ENCODE data around the gene PRSS38. TPM values are rescaled to one million over a fixed set of nuclear protein-coding genes. Genes with fewer than 3 reads are reported as not detected.

Gene PRSS38
- total RNA-seq, 1 experiment from 2014 or later, result not detected

DNA sequence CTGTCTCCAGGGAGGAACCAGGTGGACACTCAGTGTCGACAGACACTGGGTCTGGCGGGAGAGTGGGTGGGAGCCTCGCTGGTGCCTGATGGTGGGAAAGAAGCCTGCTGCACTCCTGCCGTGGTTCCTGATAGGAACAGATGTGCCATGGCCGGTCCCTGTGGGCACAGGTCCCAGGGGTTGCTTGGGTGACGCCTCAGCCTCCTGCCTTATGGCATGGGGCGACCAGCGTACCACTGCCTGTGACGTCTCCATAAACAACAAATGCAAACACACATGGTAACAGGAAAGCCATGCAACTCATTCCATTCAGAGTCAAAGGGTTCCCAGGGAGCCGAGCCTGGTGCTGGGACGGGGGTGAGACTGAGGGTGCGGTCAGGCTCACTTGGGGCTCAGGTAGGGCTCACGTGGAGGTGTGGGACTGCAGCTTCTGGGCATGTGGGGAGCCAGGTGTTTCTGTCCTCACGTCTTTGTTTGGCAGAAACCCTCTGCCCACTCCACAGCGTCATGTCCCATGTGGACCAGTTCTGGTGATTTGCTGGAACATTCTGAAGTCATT, 45.5 kb upstream of the PRSS38 start:
- H3K79me2 ChIP-seq (ENCODE audit: insufficient read depth, low read length), result 0 out of 2 replicates have a peak, but pooled peaks cover 3% of the 10 kb centered on the region
- H4K20me1 ChIP-seq (ENCODE audit: insufficient read depth), result no peaks in the 10 kb centered on the region
- ChIA-PET CTCF (no interaction called here), POLR2A (no interaction called here), RAD21 (ENCODE audit: low non-redundant PET in 1 of 2, low total read pairs in 2 of 2, uncharacterized antibody in 2 of 2, unreplicated experiment in 2 of 2) (no interaction called here)
- H3K4me1 ChIP-seq (ENCODE audit: control insufficient read depth in 1 of 2, insufficient read depth in 2 of 2, low read length in 2 of 2), result no peaks in the 10 kb centered on the region
- H3K36me3 ChIP-seq (ENCODE audit: control insufficient read depth in 1 of 2, insufficient read depth in 2 of 2, low read length in 2 of 2), result peaks cover 11 to 17% of the 10 kb centered on the region in 2 experiments; a peak in 3 of 4 replicates
- no peak overlapping the region for H3K9ac ChIP-seq (ENCODE audit: low read length)
- no peaks in the 10 kb centered on the region for H3K9me2 ChIP-seq (ENCODE audit: insufficient read depth)
- DNase-seq (ENCODE audit: low read depth, low spot score), result no peak
- intact Hi-C loops (cut with micrococcal nuclease), result loop anchor here (10.0 kb wide), 1 partner anchor 305 kb away; no protein-coding TSS in a partner anchor
- TF ChIP-seq, protein P1, sequence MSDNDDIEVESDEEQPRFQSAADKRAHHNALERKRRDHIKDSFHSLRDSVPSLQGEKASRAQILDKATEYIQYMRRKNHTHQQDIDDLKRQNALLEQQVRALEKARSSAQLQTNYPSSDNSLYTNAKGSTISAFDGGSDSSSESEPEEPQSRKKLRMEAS (IDR thresholded peaks at IDR 0.05), result no peak
- TF ChIP-seq YY1 (IDR thresholded peaks at IDR 0.05; ENCODE audit: extremely low read depth, insufficient replicate concordance, low read depth, low read length), result no peak
- TF ChIP-seq, protein P2, sequence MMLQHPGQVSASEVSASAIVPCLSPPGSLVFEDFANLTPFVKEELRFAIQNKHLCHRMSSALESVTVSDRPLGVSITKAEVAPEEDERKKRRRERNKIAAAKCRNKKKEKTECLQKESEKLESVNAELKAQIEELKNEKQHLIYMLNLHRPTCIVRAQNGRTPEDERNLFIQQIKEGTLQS (IDR thresholded peaks at IDR 0.05), result no peak
- TF ChIP-seq CBX3 (IDR thresholded peaks at IDR 0.05; ENCODE audit: low read depth), result no peak
- no peak for TF ChIP-seq CEBPB (IDR thresholded peaks at IDR 0.05; ENCODE audit: low read depth)
- no peak for TF ChIP-seq SP1 (IDR thresholded peaks at IDR 0.05; ENCODE audit: low read depth)
- no peak for TF ChIP-seq EGR1 (IDR thresholded peaks at IDR 0.05; ENCODE audit: low read depth)
- no peak for TF ChIP-seq ELF1 (IDR thresholded peaks at IDR 0.05; ENCODE audit: borderline replicate concordance, low read depth)
- no peak for TF ChIP-seq POLR2A (IDR thresholded peaks at IDR 0.05; ENCODE audit: borderline replicate concordance, extremely low read depth, insufficient read depth, insufficient read length)
- no peak for TF ChIP-seq ZNF274 (IDR thresholded peaks at IDR 0.05; ENCODE audit: low read depth, low read length)
- TF ChIP-seq RAD21 (IDR thresholded peaks at IDR 0.05; ENCODE audit: low read depth), result no peak
- TF ChIP-seq EZH2 (IDR thresholded peaks at IDR 0.05), result no peak
- TF ChIP-seq, protein P3, sequence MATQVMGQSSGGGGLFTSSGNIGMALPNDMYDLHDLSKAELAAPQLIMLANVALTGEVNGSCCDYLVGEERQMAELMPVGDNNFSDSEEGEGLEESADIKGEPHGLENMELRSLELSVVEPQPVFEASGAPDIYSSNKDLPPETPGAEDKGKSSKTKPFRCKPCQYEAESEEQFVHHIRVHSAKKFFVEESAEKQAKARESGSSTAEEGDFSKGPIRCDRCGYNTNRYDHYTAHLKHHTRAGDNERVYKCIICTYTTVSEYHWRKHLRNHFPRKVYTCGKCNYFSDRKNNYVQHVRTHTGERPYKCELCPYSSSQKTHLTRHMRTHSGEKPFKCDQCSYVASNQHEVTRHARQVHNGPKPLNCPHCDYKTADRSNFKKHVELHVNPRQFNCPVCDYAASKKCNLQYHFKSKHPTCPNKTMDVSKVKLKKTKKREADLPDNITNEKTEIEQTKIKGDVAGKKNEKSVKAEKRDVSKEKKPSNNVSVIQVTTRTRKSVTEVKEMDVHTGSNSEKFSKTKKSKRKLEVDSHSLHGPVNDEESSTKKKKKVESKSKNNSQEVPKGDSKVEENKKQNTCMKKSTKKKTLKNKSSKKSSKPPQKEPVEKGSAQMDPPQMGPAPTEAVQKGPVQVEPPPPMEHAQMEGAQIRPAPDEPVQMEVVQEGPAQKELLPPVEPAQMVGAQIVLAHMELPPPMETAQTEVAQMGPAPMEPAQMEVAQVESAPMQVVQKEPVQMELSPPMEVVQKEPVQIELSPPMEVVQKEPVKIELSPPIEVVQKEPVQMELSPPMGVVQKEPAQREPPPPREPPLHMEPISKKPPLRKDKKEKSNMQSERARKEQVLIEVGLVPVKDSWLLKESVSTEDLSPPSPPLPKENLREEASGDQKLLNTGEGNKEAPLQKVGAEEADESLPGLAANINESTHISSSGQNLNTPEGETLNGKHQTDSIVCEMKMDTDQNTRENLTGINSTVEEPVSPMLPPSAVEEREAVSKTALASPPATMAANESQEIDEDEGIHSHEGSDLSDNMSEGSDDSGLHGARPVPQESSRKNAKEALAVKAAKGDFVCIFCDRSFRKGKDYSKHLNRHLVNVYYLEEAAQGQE (IDR thresholded peaks at IDR 0.05; ENCODE audit: low read depth), result no peak
- TF ChIP-seq, protein P4, sequence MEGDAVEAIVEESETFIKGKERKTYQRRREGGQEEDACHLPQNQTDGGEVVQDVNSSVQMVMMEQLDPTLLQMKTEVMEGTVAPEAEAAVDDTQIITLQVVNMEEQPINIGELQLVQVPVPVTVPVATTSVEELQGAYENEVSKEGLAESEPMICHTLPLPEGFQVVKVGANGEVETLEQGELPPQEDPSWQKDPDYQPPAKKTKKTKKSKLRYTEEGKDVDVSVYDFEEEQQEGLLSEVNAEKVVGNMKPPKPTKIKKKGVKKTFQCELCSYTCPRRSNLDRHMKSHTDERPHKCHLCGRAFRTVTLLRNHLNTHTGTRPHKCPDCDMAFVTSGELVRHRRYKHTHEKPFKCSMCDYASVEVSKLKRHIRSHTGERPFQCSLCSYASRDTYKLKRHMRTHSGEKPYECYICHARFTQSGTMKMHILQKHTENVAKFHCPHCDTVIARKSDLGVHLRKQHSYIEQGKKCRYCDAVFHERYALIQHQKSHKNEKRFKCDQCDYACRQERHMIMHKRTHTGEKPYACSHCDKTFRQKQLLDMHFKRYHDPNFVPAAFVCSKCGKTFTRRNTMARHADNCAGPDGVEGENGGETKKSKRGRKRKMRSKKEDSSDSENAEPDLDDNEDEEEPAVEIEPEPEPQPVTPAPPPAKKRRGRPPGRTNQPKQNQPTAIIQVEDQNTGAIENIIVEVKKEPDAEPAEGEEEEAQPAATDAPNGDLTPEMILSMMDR (IDR thresholded peaks at IDR 0.05 in 2 of 3, conservative IDR thresholded peaks at IDR 0.05 in 1 of 3; ENCODE audit: borderline replicate concordance in 1 of 3, insufficient read depth in 1 of 3, low read depth in 2 of 3, low read length in 2 of 3), result no peak
- no peak for TF ChIP-seq TCF7L2 (IDR thresholded peaks at IDR 0.05; ENCODE audit: borderline replicate concordance, extremely low read depth, insufficient read depth, insufficient read length)
- no peak for TF ChIP-seq SIN3A (IDR thresholded peaks at IDR 0.05; ENCODE audit: low read depth)
- H3K4me2 ChIP-seq (ENCODE audit: low read length), result no peak overlapping the region
- ATAC-seq, result no peak
- no peak overlapping the region for H3K27ac ChIP-seq (ENCODE audit: low read depth, low read length)
- no peaks in the 10 kb centered on the region for H3K9me3 ChIP-seq (ENCODE audit: control insufficient read depth in 1 of 2, insufficient read depth in 1 of 2, low read depth in 1 of 2, low read length in 2 of 2)
- H3K27me3 ChIP-seq (ENCODE audit: insufficient read depth, low read length), result no peaks in the 10 kb centered on the region
- H2AFZ ChIP-seq (ENCODE audit: low read depth, low read length, poor library complexity, severe bottlenecking), result no peak overlapping the region
- no peak overlapping the region for H3K4me3 ChIP-seq (replicated peaks in 1 of 2; ENCODE audit: low read depth in 1 of 2, low read length in 2 of 2)
- BruUV-seq (replicated peaks), result no TSS peak
